Endothelial cell of umbilical vein (primary cell): ENCODE results near the gene FGF2. TPM values are rescaled to one million over a fixed set of nuclear protein-coding genes. Genes with fewer than 3 reads are reported as not detected.

Experiments used
- BruUV-seq: library from RNA; stranded (reverse); fragments of 400-500 nt; replicated peaks from 2 replicates; lab custom pipeline; 2021; lab: Mats Ljungman, UMichigan
- CTCF ChIA-PET: fragments of 300-600, 350-600 bp; sonication (Branson Sonifier 250); formaldehyde crosslinking; loops from one replicate; lab custom pipeline; 2021; ENCODE audit warnings: antibody characterized with exemption, inconsistent platforms; lab: Charles Lee
- POLR2A ChIA-PET: fragments of 300-600, 350-600 bp; sonication (Branson Sonifier 250); formaldehyde crosslinking; loops from one replicate; lab custom pipeline; 2021; ENCODE audit warnings: antibody characterized with exemption, inconsistent platforms; lab: Charles Lee
- DNase-seq: peaks from one replicate; pipeline ENCODE4 v3.0.0-alpha.2; 2011; ENCODE audit warnings: low read depth, low spot score
- FAIRE-seq: peaks from 2 replicates; lab custom pipeline; 2011; peaks lifted over from hg19 to GRCh38; lab: Jason Lieb, UNC
- H2AFZ ChIP-seq: 2 replicates; pipeline ENCODE4 v1.6.0; 2012; ENCODE audit warnings: low read depth, low read length, control low read depth, inconsistent platforms
- H3K27ac ChIP-seq: 2 replicates; pipeline ENCODE4 v1.5.1; 2011; ENCODE audit warnings: low read depth, mild to moderate bottlenecking, control low read depth, low read length, moderate library complexity; ENCODE audit not compliant: insufficient read depth
- H3K27me3 ChIP-seq, 2 experiments: 2 replicates each; pipeline versions ENCODE4 v1.6.0 to v1.6.1; 2011; ENCODE audit warnings: low read length in 2 of 2, mixed read lengths in 1 of 2; ENCODE audit not compliant: control insufficient read depth in 2 of 2, insufficient read depth in 2 of 2
- H3K36me3 ChIP-seq, 2 experiments: 2 replicates in 1 of 2; 3 replicates in 1 of 2; pipeline ENCODE4 v1.5.1; 2011; ENCODE audit warnings: low read length in 2 of 2, mild to moderate bottlenecking in 1 of 2, moderate library complexity in 1 of 2; ENCODE audit not compliant: control insufficient read depth in 2 of 2, insufficient read depth in 2 of 2; ENCODE audit errors: extremely low read depth in 1 of 2
- H3K4me1 ChIP-seq: 3 replicates; pipeline ENCODE4 v1.5.1; 2011; ENCODE audit warnings: mild to moderate bottlenecking, low read length; ENCODE audit not compliant: control insufficient read depth, insufficient read depth; ENCODE audit errors: extremely low read depth
- H3K4me2 ChIP-seq: 2 replicates; pipeline ENCODE4 v1.6.1; 2011; ENCODE audit warnings: low read length, control low read depth, mixed read lengths; ENCODE audit not compliant: insufficient read depth
- H3K4me3 ChIP-seq, 3 experiments: fragments of 200-600 bp in 1 of 3; sonication (generic), shearing (Covaris generic) in 1 of 3; replicated peaks in 1 of 3; 2 replicates each; pipeline ENCODE4 v1.5.1; 2011 to 2016; ENCODE audit warnings: control low read depth in 3 of 3, low read length in 3 of 3, mild to moderate bottlenecking in 2 of 3, inconsistent platforms in 1 of 3, low read depth in 1 of 3, moderate library complexity in 1 of 3; ENCODE audit not compliant: insufficient read depth in 1 of 3
- H3K79me2 ChIP-seq: 2 replicates; pipeline ENCODE4 v1.6.0; 2012; ENCODE audit warnings: low read length, inconsistent platforms; ENCODE audit not compliant: control insufficient read depth, insufficient read depth
- H3K9ac ChIP-seq: replicated peaks from 2 replicates; pipeline ENCODE3; 2011; ENCODE audit warnings: low read length, control low read depth; ENCODE audit not compliant: insufficient read depth; ENCODE audit errors: extremely low read depth
- H3K9me1 ChIP-seq: replicated peaks from 3 replicates; pipeline ENCODE4 v1.6.0; 2011; ENCODE audit warnings: mild to moderate bottlenecking, low read length; ENCODE audit not compliant: control insufficient read depth, insufficient read depth; ENCODE audit errors: extremely low read depth
- H3K9me3 ChIP-seq: replicated peaks from 2 replicates; pipeline ENCODE4 v1.5.1; 2012; ENCODE audit warnings: low read length, inconsistent platforms; ENCODE audit not compliant: control insufficient read depth, insufficient read depth
- H4K20me1 ChIP-seq: replicated peaks from 2 replicates; pipeline ENCODE3; 2011; ENCODE audit warnings: mild to moderate bottlenecking, low read length; ENCODE audit not compliant: control insufficient read depth, insufficient read depth; ENCODE audit errors: extremely low read depth
- CTCF ChIP-seq, 2 donors: IDR thresholded peaks; 1 replicate in 1 of 2; 2 replicates in 1 of 2; pipeline ENCODE4 v1.5.1; 2011; ENCODE audit warnings: low read length in 2 of 2, mild to moderate bottlenecking in 2 of 2, moderate library complexity in 2 of 2, control low read depth in 1 of 2, inconsistent platforms in 1 of 2, low read depth in 1 of 2; ENCODE audit not compliant: insufficient read depth in 1 of 2; ENCODE audit errors: extremely low read depth in 1 of 2
- EZH2 ChIP-seq: IDR thresholded peaks from 2 replicates; pipeline ENCODE4 v1.6.1; 2012; ENCODE audit warnings: borderline replicate concordance, low read depth, mild to moderate bottlenecking, moderate library complexity, low read length, inconsistent platforms; ENCODE audit not compliant: severe bottlenecking
- FOS ChIP-seq: IDR thresholded peaks from 2 replicates; pipeline ENCODE4 v1.6.1; 2011; ENCODE audit warnings: mild to moderate bottlenecking, low read length, moderate library complexity, borderline replicate concordance; ENCODE audit not compliant: insufficient read depth
- GATA2 ChIP-seq: IDR thresholded peaks from 2 replicates; pipeline ENCODE4 v1.7.0; 2011; ENCODE audit warnings: low read depth, mild to moderate bottlenecking, moderate library complexity, mixed read lengths, low read length; ENCODE audit not compliant: insufficient read length, insufficient read depth
- JUN ChIP-seq: IDR thresholded peaks from 2 replicates; pipeline ENCODE4 v1.6.1; 2011; ENCODE audit warnings: borderline replicate concordance, low read depth; ENCODE audit not compliant: insufficient read length, insufficient read depth
- MAX ChIP-seq: IDR thresholded peaks from 2 replicates; pipeline ENCODE4 v1.6.1; 2011; ENCODE audit not compliant: insufficient read depth, insufficient read length
- MYC ChIP-seq: IDR thresholded peaks from one replicate; pipeline ENCODE4 v1.6.1; 2011; ENCODE audit warnings: mild to moderate bottlenecking, low read depth, low read length
- POLR2A ChIP-seq: IDR thresholded peaks from 2 replicates; pipeline ENCODE4 v1.6.1; 2012; ENCODE audit warnings: low read depth, mild to moderate bottlenecking, control low read depth, low read length
- POLR2AphosphoS5 ChIP-seq: IDR thresholded peaks from 2 replicates; pipeline ENCODE4 v1.6.1; 2012; ENCODE audit warnings: low read depth, mild to moderate bottlenecking, control low read depth, low read length, moderate library complexity; ENCODE audit not compliant: insufficient read depth
- dilution Hi-C: fragments of 300-500 bp; cut with MboI; formaldehyde crosslinking; loops from one replicate; pipeline ENCODE4 v1.15.0; 2019; ENCODE audit warnings: low sequenced_read_pairs; ENCODE audit not compliant: extremely low pct_ligation_motif_present
- intact Hi-C: fragments of 100-400 bp; cut with micrococcal nuclease; formaldehyde crosslinking; loops from one replicate; pipeline ENCODE4 v1.10.0; 2022
- polyA plus RNA-seq, 4 experiments: library from polyadenylated mRNA; depleted of rRNA in 3 of 4; stranded (reverse) in 3 of 4; unstranded in 1 of 4; fragments of >200 nt; gene quantifications; 2 replicates each; pipeline versions ENCODE4 v1.2.1 to v1.2.3, GENCODE V29; 2011 to 2012; ENCODE audit warnings: missing spikeins in 1 of 4
- total RNA-seq: library from RNA; stranded (reverse); gene quantifications from 2 replicates; pipeline ENCODE4 v1.2.3, GENCODE V29; 2021

FGF2 gene
- total and polyA plus RNA-seq, 2 donors (not counting 3 experiments of a cell fraction or from before 2014, with no cell fraction given) = 4.6 to 23.9 TPM

- no peaks in the 10 kb centered on the region for H3K9me3 ChIP-seq
- TF ChIP-seq CTCF (IDR thresholded peaks at IDR 0.05; ENCODE audit: extremely low read depth in 1 of 2, insufficient read depth in 1 of 2, low read depth in 1 of 2, low read length in 2 of 2) = peak in 1 of 2 donors; percentile 25
- no peak for TF ChIP-seq EZH2
- H2AFZ ChIP-seq = no peak overlapping the region
- peaks cover 2 to 3% of the 10 kb centered on the region in 2 experiments for H3K36me3 ChIP-seq
- H3K4me1 ChIP-seq = no peaks in the 10 kb centered on the region
- DNase-seq (peak; percentile 40), FAIRE-seq (no peak)
- no peaks in the 10 kb centered on the region for H3K9me1 ChIP-seq
- H4K20me1 ChIP-seq = no peaks in the 10 kb centered on the region
- H3K27ac ChIP-seq = no peak overlapping the region
- peaks cover 5% of the 10 kb centered on the region for H3K79me2 ChIP-seq
- no peak overlapping the region for H3K9ac ChIP-seq
- ChIA-PET POLR2A (no interaction called here), CTCF (interaction anchor here (0.7 to 3.8 kb wide), 23 partner anchors 9 to 1392 kb away, joined by 3 to 39 read pairs (median 5); partner anchors contain the start of genes BBS12 and NUDT6)
- dilution Hi-C loops (no loop called here), intact Hi-C loops (loop anchor here (1.0 to 10.0 kb wide), 5 partner anchors 329 to 1331 kb away; no protein-coding TSS in a partner anchor)
- no peak overlapping the region for H3K4me2 ChIP-seq
- no peak overlapping the region for H3K4me3 ChIP-seq
- H3K27me3 ChIP-seq = no peaks in the 10 kb centered on the region
- no TSS peak for BruUV-seq
Observed at GRCh38 chr4:122930862-122931261, 104.2 kb downstream of the FGF2 start.

- intact Hi-C loops = loop anchor here (5.0 to 10.0 kb wide), 3 partner anchors 628 to 1330 kb away; no protein-coding TSS in a partner anchor
- DNase-seq = no peak
- ChIA-PET POLR2A (interaction anchor here (0.7 kb wide), 1 partner anchor 200 kb away, joined by 3 read pairs; the partner anchor contains the start of gene BBS12), CTCF (interaction anchor here (1.1 to 3.8 kb wide), 4 partner anchors 175 to 355 kb away, joined by 3 to 39 read pairs (median 8); no protein-coding TSS in a partner anchor)
- dilution Hi-C loops = no loop called here
- Histone ChIP-seq H3K36me3 (peaks cover 3 to 4% of the 10 kb centered on the region in 2 experiments), H4K20me1 (no peaks in the 10 kb centered on the region), H3K9me3 (no peaks in the 10 kb centered on the region), H3K4me2 (no peak overlapping the region), H3K79me2 (no peaks in the 10 kb centered on the region), H2AFZ (no peak overlapping the region), H3K4me1 (no peaks in the 10 kb centered on the region), H3K27me3 (no peaks in the 10 kb centered on the region), H3K27ac (no peak overlapping the region), H3K9ac (no peak overlapping the region), H3K4me3 (no peak overlapping the region), H3K9me1 (no peaks in the 10 kb centered on the region)
- FAIRE-seq = no peak
- no TSS peak for BruUV-seq
- TF ChIP-seq GATA2 = no peak
- no peak for TF ChIP-seq EZH2
- TF ChIP-seq POLR2AphosphoS5 = no peak
- no peak for TF ChIP-seq MAX
- TF ChIP-seq CTCF (IDR thresholded peaks at IDR 0.05; ENCODE audit: extremely low read depth in 1 of 2, insufficient read depth in 1 of 2, low read depth in 1 of 2, low read length in 2 of 2) = no peak
- TF ChIP-seq MYC = no peak
- TF ChIP-seq POLR2A = no peak
- TF ChIP-seq FOS = no peak
- no peak for TF ChIP-seq JUN
Observed at GRCh38 chr4:122932763-122933162, 106.1 kb downstream of the FGF2 start.
